HS-27A (cell line): Measurements from ENCODE around the gene PLEKHH3.
"Not testable (repeated sequence)": the region's sequence is repeated elsewhere in the genome, so short reads cannot be mapped to it uniquely, and the experiment has no call there.

ENCODE experiments used
- DNase-seq: peaks from one replicate; pipeline ENCODE4 v3.0.0-alpha.2; 2012; ENCODE audit warnings: low read depth, missing footprints

Gene PLEKHH3

GRCh38 chr17:42632949-42633444 is 43.8 kb downstream of the PLEKHH3 start:
- DNase-seq, result no peak

GRCh38 chr17:42629411-42630009 is 47.3 kb downstream of the PLEKHH3 start:
- no peak for DNase-seq

- DNase-seq, result not testable (repeated sequence)
Observed at GRCh38 chr17:42627032-42627764, 49.6 kb downstream of the PLEKHH3 start.

- DNase-seq, result no peak
Observed at GRCh38 chr17:42623732-42624596, 52.8 kb downstream of the PLEKHH3 start.

- DNase-seq, result no peak
Observed at GRCh38 chr17:42623271-42623670, 53.5 kb downstream of the PLEKHH3 start.

GRCh38 chr17:42621987-42622386 is 54.8 kb downstream of the PLEKHH3 start:
- DNase-seq, result not testable (repeated sequence)

- no peak for DNase-seq
Observed at GRCh38 chr17:42618442-42619150, 58.2 kb downstream of the PLEKHH3 start.

- DNase-seq, result no peak
Observed at GRCh38 chr17:42617956-42618431, 58.8 kb downstream of the PLEKHH3 start.
